Body of pancreas (tissue), 4 donors: ENCODE data around the gene MMP13. TPM values are rescaled to one million over a fixed set of nuclear protein-coding genes. Genes with fewer than 3 reads are reported as not detected.

ENCODE experiments used
- ATAC-seq: fragments of 150-250 bp; one replicate; pipeline ENCODE4 v1.9.1; 2016
- DNase-seq, 4 donors: peaks; one replicate each; pipeline ENCODE4 v3.0.0-alpha.2; 2019
- H3K27ac ChIP-seq, 4 donors: fragments of 200-600 bp; sonication (generic); 1 replicate in 3 of 4; 2 replicates in 1 of 4; pipeline versions ENCODE4 v1.5.1 to v1.6.1; 2016 to 2019; ENCODE audit warnings: mild to moderate bottlenecking in 1 of 4, mixed read lengths in 1 of 4, moderate library complexity in 1 of 4
- H3K27me3 ChIP-seq, 2 donors: fragments of 200-600 bp; sonication (generic); one replicate each; pipeline ENCODE4 v1.6.0; 2016; ENCODE audit warnings: mild to moderate bottlenecking in 1 of 2
- H3K36me3 ChIP-seq, 2 donors: fragments of 200-600 bp; sonication (generic); replicated peaks in 1 of 2; 2 replicates each; pipeline ENCODE4 v1.5.1; 2016; ENCODE audit warnings: low read depth in 2 of 2; ENCODE audit not compliant: insufficient read depth in 1 of 2
- H3K4me1 ChIP-seq: fragments of 200-600 bp; sonication (generic); one replicate; pipeline ENCODE4 v1.6.0; 2016
- H3K4me3 ChIP-seq, 2 donors: fragments of 200-600 bp; sonication (generic); 1 replicate in 1 of 2; 2 replicates in 1 of 2; pipeline ENCODE4 v1.5.1; 2016 to 2019
- H3K9me3 ChIP-seq, 3 donors: fragments of 200-600 bp; sonication (generic); 1 replicate in 2 of 3; 2 replicates in 1 of 3; pipeline ENCODE4 v1.5.1; 2016
- CTCF ChIP-seq, 7 experiments: fragments of 450-650 bp in 4 of 7; fragments of 200-600 bp in 3 of 7; sonication (generic) in 3 of 7; IDR thresholded peaks; one replicate each; pipeline ENCODE4 v1.5.1; 2016 to 2019; ENCODE audit warnings: antibody characterized with exemption in 7 of 7
- POLR2A ChIP-seq, 3 donors: fragments of 450-650 bp; IDR thresholded peaks; one replicate each; pipeline ENCODE4 v1.6.1; 2016; ENCODE audit warnings: antibody characterized with exemption in 3 of 3, mild to moderate bottlenecking in 2 of 3
- WGBS, 2 donors: methylation state at CpG; one replicate each; pipeline ENCODE4 v1.1.5; 2017; 5-methylcytosine and 5-hydroxymethylcytosine counted together
- intact Hi-C: fragments of 100-400 bp; cut with DNase I; formaldehyde crosslinking; loops from one replicate; pipeline ENCODE4 v1.15.1; 2023
- total RNA-seq, 2 donors: library from RNA; depleted of rRNA; stranded (reverse); fragments of >200 nt; gene quantifications; one replicate each; pipeline ENCODE4 v1.1.0, GENCODE V29; 2016

The MMP13 gene
- total RNA-seq, 2 donors from 2014 or later, result not detected

- H3K27me3 ChIP-seq, result no peaks in the 10 kb centered on the region
- intact Hi-C loops, result loop anchor here (10.0 kb wide), 1 partner anchor 99 kb away; no protein-coding TSS in a partner anchor
- DNase-seq (no peak), ATAC-seq (no peak)
- 64 to 80% methylated on average over 3 of the region's 3 CpGs for WGBS, 2 donors
- H3K27ac ChIP-seq, result no peak overlapping the region
- H3K9me3 ChIP-seq, result no peaks in the 10 kb centered on the region
- peaks cover 12% of the 10 kb centered on the region for H3K4me1 ChIP-seq
- TF ChIP-seq CTCF (IDR thresholded peaks at IDR 0.05), result no peak
- TF ChIP-seq POLR2A (IDR thresholded peaks at IDR 0.05), result no peak
- no peaks in the 10 kb centered on the region for H3K36me3 ChIP-seq
- no peak overlapping the region for H3K4me3 ChIP-seq
These were observed 21.9 kb downstream of the MMP13 start for GRCh38 chr11:102933627-102934026.

- TF ChIP-seq CTCF (IDR thresholded peaks at IDR 0.05) (no peak), POLR2A (IDR thresholded peaks at IDR 0.05) (no peak)
- DNase-seq (no peak), ATAC-seq (no peak)
- intact Hi-C loops, result loop anchor here (10.0 kb wide), 1 partner anchor 98 kb away; no protein-coding TSS in a partner anchor
- no peak overlapping the region for H3K27ac ChIP-seq
- H3K4me3 ChIP-seq, result no peak overlapping the region
- H3K27me3 ChIP-seq, result no peaks in the 10 kb centered on the region
- H3K36me3 ChIP-seq, result no peaks in the 10 kb centered on the region
- peaks cover 12% of the 10 kb centered on the region for H3K4me1 ChIP-seq
- no peaks in the 10 kb centered on the region for H3K9me3 ChIP-seq
- WGBS, 2 donors, result 62 to 75% methylated on average over 7 of the region's 7 CpGs
These were observed 22.9 kb downstream of the MMP13 start for GRCh38 chr11:102932678-102933077.

GRCh38 chr11:102930451-102930850 lies 25.1 kb downstream of the MMP13 start:
- no peaks in the 10 kb centered on the region for H3K9me3 ChIP-seq
- intact Hi-C loops, result loop anchor here (10.0 kb wide), 1 partner anchor 96 kb away; no protein-coding TSS in a partner anchor
- H3K36me3 ChIP-seq, result no peaks in the 10 kb centered on the region
- DNase-seq, result no peak
- no peak for TF ChIP-seq CTCF (IDR thresholded peaks at IDR 0.05)
- no peak for TF ChIP-seq POLR2A (IDR thresholded peaks at IDR 0.05)
- H3K4me1 ChIP-seq, result peaks cover 12% of the 10 kb centered on the region
- no peak for ATAC-seq
- H3K27ac ChIP-seq, result peak overlapping the region in 2 of 4 donors; percentile 13 to 64
- no peaks in the 10 kb centered on the region for H3K27me3 ChIP-seq
- H3K4me3 ChIP-seq, result no peak overlapping the region

- Histone ChIP-seq H3K27ac (peak overlapping the region in 2 of 4 donors; percentile 24 to 64), H3K4me3 (no peak overlapping the region), H3K36me3 (no peaks in the 10 kb centered on the region), H3K27me3 (no peaks in the 10 kb centered on the region), H3K4me1 (peaks cover 12% of the 10 kb centered on the region), H3K9me3 (no peaks in the 10 kb centered on the region)
- intact Hi-C loops, result loop anchor here (10.0 kb wide), 1 partner anchor 95 kb away; no protein-coding TSS in a partner anchor
- TF ChIP-seq CTCF (IDR thresholded peaks at IDR 0.05), result no peak
- no peak for TF ChIP-seq POLR2A (IDR thresholded peaks at IDR 0.05)
- DNase-seq, result no peak
- ATAC-seq, result peak; percentile 87
- 56 to 84% methylated on average over 1 of the region's 1 CpG for WGBS, 2 donors
These were observed 25.6 kb downstream of the MMP13 start for GRCh38 chr11:102929972-102930371.

- Histone ChIP-seq H3K4me1 (peaks cover 12% of the 10 kb centered on the region), H3K27ac (peak overlapping the region in 1 of 4 donors; percentile 24)
- intact Hi-C loops, result no loop called here
These were observed 26.4 kb downstream of the MMP13 start for GRCh38 chr11:102929166-102929565.

More at GRCh38 chr11:102929166-102929565, 26.4 kb downstream of the MMP13 start:
- H3K36me3 ChIP-seq, result no peaks in the 10 kb centered on the region
- TF ChIP-seq CTCF (IDR thresholded peaks at IDR 0.05) (no peak), POLR2A (IDR thresholded peaks at IDR 0.05) (no peak)
- H3K4me3 ChIP-seq, result no peak overlapping the region
- 61 to 67% methylated on average over 3 of the region's 3 CpGs for WGBS, 2 donors
- ATAC-seq, result no peak
- no peak for DNase-seq
- H3K27me3 ChIP-seq, result no peaks in the 10 kb centered on the region
- no peaks in the 10 kb centered on the region for H3K9me3 ChIP-seq
